ENCODE measurements around the gene EYA2.

The EYA2 gene

GRCh38 chr20:47007826-47008655 lies 113.4 kb downstream of the EYA2 start:
- no peak overlapping the region for H3K4me3 ChIP-seq (ENCODE audit: low read depth, low read length)
- no peaks in the 10 kb centered on the region for H3K9me3 ChIP-seq (ENCODE audit: control insufficient read depth, insufficient read depth, low read length)
- no peaks in the 10 kb centered on the region for H3K4me1 ChIP-seq (ENCODE audit: control insufficient read depth, insufficient read depth, low read length)
- no peak overlapping the region for H3K9ac ChIP-seq (ENCODE audit: low read depth, low read length)
- no peaks in the 10 kb centered on the region for H3K27me3 ChIP-seq (ENCODE audit: control insufficient read depth, insufficient read depth, low read length)
- no peaks in the 10 kb centered on the region for H3K36me3 ChIP-seq (ENCODE audit: control insufficient read depth, insufficient read depth, low read length)

GRCh38 chr20:47008842-47009518 lies 114.3 kb downstream of the EYA2 start:
- Histone ChIP-seq H3K4me1 (ENCODE audit: control insufficient read depth, insufficient read depth, low read length) (no peaks in the 10 kb centered on the region), H3K27me3 (ENCODE audit: control insufficient read depth, insufficient read depth, low read length) (no peaks in the 10 kb centered on the region), H3K36me3 (ENCODE audit: control insufficient read depth, insufficient read depth, low read length) (no peaks in the 10 kb centered on the region), H3K9me3 (ENCODE audit: control insufficient read depth, insufficient read depth, low read length) (no peaks in the 10 kb centered on the region), H3K4me3 (ENCODE audit: low read depth, low read length) (no peak overlapping the region), H3K9ac (ENCODE audit: low read depth, low read length) (no peak overlapping the region)

GRCh38 chr20:47009784-47010183 lies 115.1 kb downstream of the EYA2 start:
- no peaks in the 10 kb centered on the region for H3K4me1 ChIP-seq (ENCODE audit: control insufficient read depth, insufficient read depth, low read length)
- H3K9me3 ChIP-seq (ENCODE audit: control insufficient read depth, insufficient read depth, low read length): no peaks in the 10 kb centered on the region
- H3K9ac ChIP-seq (ENCODE audit: low read depth, low read length): no peak overlapping the region
- no peaks in the 10 kb centered on the region for H3K27me3 ChIP-seq (ENCODE audit: control insufficient read depth, insufficient read depth, low read length)
- no peaks in the 10 kb centered on the region for H3K36me3 ChIP-seq (ENCODE audit: control insufficient read depth, insufficient read depth, low read length)
- H3K4me3 ChIP-seq (ENCODE audit: low read depth, low read length): no peak overlapping the region

DNA sequence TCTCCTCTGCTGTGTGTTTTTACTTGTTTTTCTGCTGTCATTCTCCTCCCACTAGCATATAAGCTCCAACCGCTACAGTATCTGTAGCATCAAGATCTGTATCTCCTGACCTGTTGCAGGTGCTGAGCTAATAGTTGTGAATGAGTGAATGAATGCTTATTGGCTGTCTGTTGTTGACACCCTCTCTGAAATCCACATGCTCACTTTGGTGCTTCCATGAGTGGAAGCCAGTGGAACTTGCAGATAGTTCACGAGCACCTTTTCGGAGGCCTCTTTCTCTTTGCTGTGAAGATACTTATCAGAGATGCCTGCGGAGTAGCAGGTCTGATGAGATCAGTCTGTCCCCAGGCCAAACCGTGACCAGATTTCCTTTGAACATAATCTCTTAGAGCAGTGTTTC lies 117.3 kb downstream of the EYA2 start:
- Histone ChIP-seq H3K4me3 (ENCODE audit: low read depth, low read length) (no peak overlapping the region), H3K4me1 (ENCODE audit: control insufficient read depth, insufficient read depth, low read length) (no peaks in the 10 kb centered on the region), H3K9me3 (ENCODE audit: control insufficient read depth, insufficient read depth, low read length) (no peaks in the 10 kb centered on the region), H3K27me3 (ENCODE audit: control insufficient read depth, insufficient read depth, low read length) (no peaks in the 10 kb centered on the region), H3K36me3 (ENCODE audit: control insufficient read depth, insufficient read depth, low read length) (no peaks in the 10 kb centered on the region), H3K9ac (ENCODE audit: low read depth, low read length) (no peak overlapping the region)

DNA sequence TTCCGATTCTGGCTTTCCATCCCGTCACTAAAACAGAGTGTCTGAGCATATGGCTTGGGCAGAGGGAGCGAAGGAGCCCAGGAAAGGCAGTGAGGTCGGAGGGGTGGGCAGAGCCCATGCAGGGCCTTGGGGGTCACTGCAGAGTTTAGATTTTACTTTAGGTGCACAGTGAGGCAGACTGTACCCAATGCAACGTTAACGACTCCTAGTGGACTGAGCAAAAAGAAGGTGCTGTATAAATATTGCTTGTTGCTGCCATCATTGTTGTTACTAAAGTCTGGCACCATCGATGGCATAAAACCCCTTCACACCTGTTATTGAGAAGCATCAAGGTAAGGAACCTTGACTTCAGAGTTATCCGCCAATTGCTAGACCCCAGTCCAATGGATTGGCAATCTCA lies 119.0 kb downstream of the EYA2 start:
- H3K27me3 ChIP-seq (ENCODE audit: control insufficient read depth, insufficient read depth, low read length): no peaks in the 10 kb centered on the region
- H3K4me1 ChIP-seq (ENCODE audit: control insufficient read depth, insufficient read depth, low read length): no peaks in the 10 kb centered on the region
- no peaks in the 10 kb centered on the region for H3K9me3 ChIP-seq (ENCODE audit: control insufficient read depth, insufficient read depth, low read length)
- H3K9ac ChIP-seq (ENCODE audit: low read depth, low read length): no peak overlapping the region
- H3K36me3 ChIP-seq (ENCODE audit: control insufficient read depth, insufficient read depth, low read length): no peaks in the 10 kb centered on the region
- no peak overlapping the region for H3K4me3 ChIP-seq (ENCODE audit: low read depth, low read length)

DNA sequence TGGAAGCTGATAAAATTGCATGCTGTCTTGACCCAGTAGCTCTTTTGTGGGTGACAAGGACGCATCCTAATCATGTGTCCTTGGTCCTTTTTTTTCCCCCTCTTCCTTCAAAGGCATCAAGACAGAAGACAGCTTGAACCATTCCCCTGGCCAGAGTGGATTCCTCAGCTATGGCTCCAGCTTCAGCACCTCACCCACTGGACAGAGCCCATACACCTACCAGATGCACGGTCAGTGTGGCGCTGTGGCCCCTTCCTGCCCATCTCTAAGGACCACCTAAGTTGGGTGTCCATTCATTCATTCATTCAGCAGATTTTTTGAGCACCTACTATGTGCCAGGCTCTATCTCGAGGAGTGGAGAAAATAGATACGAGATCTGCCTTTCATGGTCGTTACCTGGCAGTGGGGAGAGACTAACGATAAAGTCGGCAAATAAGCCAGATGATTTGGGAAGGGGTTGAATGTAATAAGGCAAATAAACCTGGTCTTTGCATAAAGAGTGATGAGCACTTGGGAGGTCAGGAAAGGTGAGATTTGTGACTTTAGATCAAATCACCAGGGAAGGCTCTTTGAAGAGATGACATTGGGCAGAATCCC lies 121.5 kb downstream of the EYA2 start:
- H3K9me3 ChIP-seq (ENCODE audit: control insufficient read depth, insufficient read depth, low read length): no peaks in the 10 kb centered on the region
- no peaks in the 10 kb centered on the region for H3K4me1 ChIP-seq (ENCODE audit: control insufficient read depth, insufficient read depth, low read length)
- H3K36me3 ChIP-seq (ENCODE audit: control insufficient read depth, insufficient read depth, low read length): no peaks in the 10 kb centered on the region
- no peaks in the 10 kb centered on the region for H3K27me3 ChIP-seq (ENCODE audit: control insufficient read depth, insufficient read depth, low read length)
- H3K4me3 ChIP-seq (ENCODE audit: low read depth, low read length): no peak overlapping the region
- no peak overlapping the region for H3K9ac ChIP-seq (ENCODE audit: low read depth, low read length)

DNA sequence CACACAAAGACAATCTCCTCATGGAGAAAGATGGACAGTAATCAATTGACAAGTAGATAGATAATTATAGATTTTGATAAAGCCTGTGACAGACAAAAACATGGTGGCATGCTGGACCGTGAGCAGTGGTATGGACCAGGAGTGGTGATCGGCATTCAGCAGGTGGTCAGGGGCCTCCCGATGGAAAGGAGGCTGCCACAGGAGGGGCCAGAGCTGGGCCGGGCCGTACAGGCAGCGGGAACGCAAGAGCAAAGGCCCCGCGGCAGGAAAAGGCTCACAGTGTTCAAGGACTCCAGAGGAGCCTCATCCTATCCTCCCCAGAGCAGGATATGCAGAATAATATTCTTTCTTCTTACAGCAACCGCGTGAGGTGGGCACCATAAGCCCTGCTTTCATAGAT lies 123.7 kb downstream of the EYA2 start:
- Histone ChIP-seq H3K4me1 (ENCODE audit: control insufficient read depth, insufficient read depth, low read length) (no peaks in the 10 kb centered on the region), H3K9me3 (ENCODE audit: control insufficient read depth, insufficient read depth, low read length) (no peaks in the 10 kb centered on the region), H3K4me3 (ENCODE audit: low read depth, low read length) (no peak overlapping the region), H3K27me3 (ENCODE audit: control insufficient read depth, insufficient read depth, low read length) (no peaks in the 10 kb centered on the region), H3K9ac (ENCODE audit: low read depth, low read length) (no peak overlapping the region), H3K36me3 (ENCODE audit: control insufficient read depth, insufficient read depth, low read length) (no peaks in the 10 kb centered on the region)

DNA sequence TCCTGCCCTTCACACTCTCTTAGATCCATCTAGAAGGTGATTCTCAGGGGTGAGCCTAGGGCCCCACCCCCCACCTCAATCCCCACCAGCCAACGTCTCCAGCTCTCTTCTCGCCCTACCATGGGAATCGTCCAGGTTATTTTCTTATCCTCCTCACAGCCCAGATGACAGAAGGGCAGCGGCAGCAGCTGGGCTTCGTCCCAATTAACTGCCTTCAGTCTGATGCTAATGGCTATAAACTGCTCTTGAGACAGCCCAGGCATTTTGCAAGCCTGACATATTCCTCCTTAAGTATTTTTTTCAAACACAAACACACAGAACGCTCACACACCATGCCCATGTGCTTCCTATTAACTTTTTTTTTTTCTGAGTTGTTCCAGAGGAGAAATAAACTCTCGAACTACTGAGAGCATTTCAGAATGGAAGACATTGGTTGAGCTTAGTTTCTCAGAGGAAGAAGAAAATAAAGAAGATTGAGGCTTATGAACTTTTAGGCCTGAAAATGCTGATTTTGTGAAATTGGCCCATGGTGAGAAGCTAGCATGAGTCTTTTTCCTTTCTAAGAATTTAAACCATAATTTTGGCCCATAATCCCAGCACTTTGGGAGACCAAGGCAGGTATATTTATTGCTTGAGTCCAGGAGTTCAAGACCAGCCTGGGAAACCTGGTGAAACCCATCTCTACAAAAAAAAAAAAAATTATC lies 124.6 kb downstream of the EYA2 start:
- Histone ChIP-seq H3K4me1 (ENCODE audit: control insufficient read depth, insufficient read depth, low read length) (no peaks in the 10 kb centered on the region), H3K4me3 (ENCODE audit: low read depth, low read length) (no peak overlapping the region), H3K9me3 (ENCODE audit: control insufficient read depth, insufficient read depth, low read length) (no peaks in the 10 kb centered on the region), H3K36me3 (ENCODE audit: control insufficient read depth, insufficient read depth, low read length) (no peaks in the 10 kb centered on the region), H3K9ac (ENCODE audit: low read depth, low read length) (no peak overlapping the region), H3K27me3 (ENCODE audit: control insufficient read depth, insufficient read depth, low read length) (no peaks in the 10 kb centered on the region)

GRCh38 chr20:47020231-47020630 lies 125.6 kb downstream of the EYA2 start:
- Histone ChIP-seq H3K9me3 (ENCODE audit: control insufficient read depth, insufficient read depth, low read length) (no peaks in the 10 kb centered on the region), H3K9ac (ENCODE audit: low read depth, low read length) (no peak overlapping the region), H3K36me3 (ENCODE audit: control insufficient read depth, insufficient read depth, low read length) (no peaks in the 10 kb centered on the region), H3K4me3 (ENCODE audit: low read depth, low read length) (no peak overlapping the region), H3K4me1 (ENCODE audit: control insufficient read depth, insufficient read depth, low read length) (no peaks in the 10 kb centered on the region), H3K27me3 (ENCODE audit: control insufficient read depth, insufficient read depth, low read length) (no peaks in the 10 kb centered on the region)

GRCh38 chr20:47021850-47022249 lies 127.2 kb downstream of the EYA2 start:
- H3K4me1 ChIP-seq (ENCODE audit: control insufficient read depth, insufficient read depth, low read length): no peaks in the 10 kb centered on the region
- no peak overlapping the region for H3K4me3 ChIP-seq (ENCODE audit: low read depth, low read length)
- no peak overlapping the region for H3K9ac ChIP-seq (ENCODE audit: low read depth, low read length)
- no peaks in the 10 kb centered on the region for H3K9me3 ChIP-seq (ENCODE audit: control insufficient read depth, insufficient read depth, low read length)
- H3K36me3 ChIP-seq (ENCODE audit: control insufficient read depth, insufficient read depth, low read length): no peaks in the 10 kb centered on the region
- H3K27me3 ChIP-seq (ENCODE audit: control insufficient read depth, insufficient read depth, low read length): no peaks in the 10 kb centered on the region

- no peaks in the 10 kb centered on the region for H3K27me3 ChIP-seq (ENCODE audit: control insufficient read depth, insufficient read depth, low read length)
- no peak overlapping the region for H3K4me3 ChIP-seq (ENCODE audit: low read depth, low read length)
- no peaks in the 10 kb centered on the region for H3K4me1 ChIP-seq (ENCODE audit: control insufficient read depth, insufficient read depth, low read length)
- H3K36me3 ChIP-seq (ENCODE audit: control insufficient read depth, insufficient read depth, low read length): no peaks in the 10 kb centered on the region
- no peak overlapping the region for H3K9ac ChIP-seq (ENCODE audit: low read depth, low read length)
- H3K9me3 ChIP-seq (ENCODE audit: control insufficient read depth, insufficient read depth, low read length): no peaks in the 10 kb centered on the region
These were observed 129.9 kb downstream of the EYA2 start for GRCh38 chr20:47024461-47024937.
